Raji (cell line): ENCODE measurements around the gene POLR2H.

ENCODE experiments used
- POLR2A ChIP-seq: IDR thresholded peaks from 2 replicates; pipeline ENCODE4 v1.6.1; 2011; ENCODE audit warnings: low read depth, low read length, control low read depth; ENCODE audit not compliant: insufficient read depth

POLR2H gene

GRCh38 chr3:184344579-184345316 is 16.8 kb upstream of the POLR2H start:
- TF ChIP-seq POLR2A, result no peak

GRCh38 chr3:184345317-184346144 is 16.0 kb upstream of the POLR2H start:
- no peak for TF ChIP-seq POLR2A

- no peak for TF ChIP-seq POLR2A
Observed at GRCh38 chr3:184346480-184347190, 14.9 kb upstream of the POLR2H start.

GRCh38 chr3:184347321-184348056 is 14.0 kb upstream of the POLR2H start:
- no peak for TF ChIP-seq POLR2A

GRCh38 chr3:184348057-184348382 is 13.5 kb upstream of the POLR2H start:
- TF ChIP-seq POLR2A, result no peak

GRCh38 chr3:184349563-184350470 is 11.7 kb upstream of the POLR2H start:
- TF ChIP-seq POLR2A, result no peak

GRCh38 chr3:184350618-184351017 is 10.9 kb upstream of the POLR2H start:
- TF ChIP-seq POLR2A, result no peak

- no peak for TF ChIP-seq POLR2A
Observed at GRCh38 chr3:184351511-184352148, 9.9 kb upstream of the POLR2H start.

GRCh38 chr3:184352149-184352785 is 9.2 kb upstream of the POLR2H start:
- no peak for TF ChIP-seq POLR2A

- no peak for TF ChIP-seq POLR2A
Observed at GRCh38 chr3:184352897-184353545, 8.5 kb upstream of the POLR2H start.

GRCh38 chr3:184353546-184353941 is 8.0 kb upstream of the POLR2H start:
- no peak for TF ChIP-seq POLR2A

- TF ChIP-seq POLR2A, result no peak
Observed at GRCh38 chr3:184354121-184354728, 7.3 kb upstream of the POLR2H start.
